A549 (cell line): ENCODE measurements around the gene ZFHX3.

Experiments
- CBX8 ChIP-seq: fragments of 200-600 bp; sonication (generic); IDR thresholded peaks from 2 replicates; pipeline ENCODE4 v1.6.1; 2016
- CHD2 ChIP-seq: fragments of 150-350 bp; IDR thresholded peaks from 2 replicates; pipeline ENCODE4 v1.6.1; 2014; ENCODE audit warnings: low read length; ENCODE audit not compliant: partially characterized antibody
- CTCF ChIP-seq: fragments of >200 bp; sonication (Bioruptor Twin); formaldehyde crosslinking; IDR thresholded peaks from 3 replicates; pipeline ENCODE4 v1.5.1; 2016
- EP300 ChIP-seq, 2 experiments: fragments of >200 bp; sonication (Bioruptor Twin); formaldehyde crosslinking; IDR thresholded peaks; 2 replicates in 1 of 2; 3 replicates in 1 of 2; pipeline ENCODE4 v1.6.1; 2016 to 2017
- ESRRA ChIP-seq: fragments of 150-350 bp; IDR thresholded peaks from 2 replicates; pipeline ENCODE4 v1.6.1; 2014; ENCODE audit warnings: mild to moderate bottlenecking, low read length, borderline replicate concordance
- MAX ChIP-seq: IDR thresholded peaks from 2 replicates; pipeline ENCODE4 v1.6.1; 2012
- REST ChIP-seq: fragments of 200-600 bp; sonication (generic); IDR thresholded peaks from 2 replicates; pipeline ENCODE4 v1.6.1; 2016; ENCODE audit warnings: antibody characterized with exemption, mild to moderate bottlenecking, moderate library complexity

- TF ChIP-seq CTCF (no peak), CHD2 (no peak), CBX8 (no peak), REST (no peak), EP300 (IDR thresholded peaks at IDR 0.05) (no peak), ESRRA (no peak), MAX (no peak)
Measured at GRCh38 chr16:72766506-72766905, 281.4 kb downstream of the ZFHX3 start.
